Measurements from ENCODE around the gene TSKS.
A peak's percentile ranks its signal among the peaks of the same experiment; 100 is the strongest.

The TSKS gene

DNA sequence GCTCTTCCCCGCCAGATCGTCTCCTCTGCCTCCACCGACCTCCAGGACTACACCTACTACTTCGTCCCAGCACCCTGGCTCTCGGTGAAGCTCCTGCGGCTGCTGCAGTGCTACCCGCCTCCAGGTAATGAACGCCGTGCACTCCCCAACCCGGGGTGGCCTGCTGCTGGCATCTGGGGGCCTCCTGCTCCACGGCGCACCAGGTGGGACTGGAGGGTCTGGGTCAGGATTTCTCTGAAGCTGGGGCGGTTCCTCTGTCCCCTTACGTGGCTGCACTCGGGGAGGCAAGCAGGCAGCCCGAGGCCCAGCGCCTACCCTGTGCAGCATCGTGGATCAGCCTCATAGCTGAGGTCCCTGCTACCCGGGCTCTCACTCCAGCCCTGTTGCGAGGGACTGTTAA, 32.5 kb upstream of the TSKS start:
- TF ChIP-seq, protein P1, sequence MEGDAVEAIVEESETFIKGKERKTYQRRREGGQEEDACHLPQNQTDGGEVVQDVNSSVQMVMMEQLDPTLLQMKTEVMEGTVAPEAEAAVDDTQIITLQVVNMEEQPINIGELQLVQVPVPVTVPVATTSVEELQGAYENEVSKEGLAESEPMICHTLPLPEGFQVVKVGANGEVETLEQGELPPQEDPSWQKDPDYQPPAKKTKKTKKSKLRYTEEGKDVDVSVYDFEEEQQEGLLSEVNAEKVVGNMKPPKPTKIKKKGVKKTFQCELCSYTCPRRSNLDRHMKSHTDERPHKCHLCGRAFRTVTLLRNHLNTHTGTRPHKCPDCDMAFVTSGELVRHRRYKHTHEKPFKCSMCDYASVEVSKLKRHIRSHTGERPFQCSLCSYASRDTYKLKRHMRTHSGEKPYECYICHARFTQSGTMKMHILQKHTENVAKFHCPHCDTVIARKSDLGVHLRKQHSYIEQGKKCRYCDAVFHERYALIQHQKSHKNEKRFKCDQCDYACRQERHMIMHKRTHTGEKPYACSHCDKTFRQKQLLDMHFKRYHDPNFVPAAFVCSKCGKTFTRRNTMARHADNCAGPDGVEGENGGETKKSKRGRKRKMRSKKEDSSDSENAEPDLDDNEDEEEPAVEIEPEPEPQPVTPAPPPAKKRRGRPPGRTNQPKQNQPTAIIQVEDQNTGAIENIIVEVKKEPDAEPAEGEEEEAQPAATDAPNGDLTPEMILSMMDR (IDR thresholded peaks at IDR 0.05; ENCODE audit: insufficient read depth, low read depth, low read length, missing control alignments): no peak

DNA sequence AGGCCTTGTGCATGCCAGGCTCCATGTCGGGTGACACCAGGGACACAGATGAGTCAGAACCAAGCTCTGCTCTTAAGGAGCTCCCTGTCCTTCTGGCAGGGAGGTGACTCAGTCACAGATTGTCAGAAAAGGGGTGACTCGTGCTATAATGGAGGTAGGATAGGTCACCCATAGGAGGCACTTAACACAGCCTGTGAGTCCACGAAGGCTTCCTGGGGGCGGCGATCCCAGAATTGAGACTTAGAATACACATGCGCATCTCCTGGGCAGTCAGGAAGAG, 30.4 kb upstream of the TSKS start:
- peak; percentile 47 for DNase-seq (ENCODE audit: low read depth)

More for the DNA sequence above, 32.5 kb upstream of the TSKS start:
- H3K4me3 ChIP-seq (ENCODE audit: low read length): no peak overlapping the region
- DNase-seq (ENCODE audit: low read depth): no peak

DNA sequence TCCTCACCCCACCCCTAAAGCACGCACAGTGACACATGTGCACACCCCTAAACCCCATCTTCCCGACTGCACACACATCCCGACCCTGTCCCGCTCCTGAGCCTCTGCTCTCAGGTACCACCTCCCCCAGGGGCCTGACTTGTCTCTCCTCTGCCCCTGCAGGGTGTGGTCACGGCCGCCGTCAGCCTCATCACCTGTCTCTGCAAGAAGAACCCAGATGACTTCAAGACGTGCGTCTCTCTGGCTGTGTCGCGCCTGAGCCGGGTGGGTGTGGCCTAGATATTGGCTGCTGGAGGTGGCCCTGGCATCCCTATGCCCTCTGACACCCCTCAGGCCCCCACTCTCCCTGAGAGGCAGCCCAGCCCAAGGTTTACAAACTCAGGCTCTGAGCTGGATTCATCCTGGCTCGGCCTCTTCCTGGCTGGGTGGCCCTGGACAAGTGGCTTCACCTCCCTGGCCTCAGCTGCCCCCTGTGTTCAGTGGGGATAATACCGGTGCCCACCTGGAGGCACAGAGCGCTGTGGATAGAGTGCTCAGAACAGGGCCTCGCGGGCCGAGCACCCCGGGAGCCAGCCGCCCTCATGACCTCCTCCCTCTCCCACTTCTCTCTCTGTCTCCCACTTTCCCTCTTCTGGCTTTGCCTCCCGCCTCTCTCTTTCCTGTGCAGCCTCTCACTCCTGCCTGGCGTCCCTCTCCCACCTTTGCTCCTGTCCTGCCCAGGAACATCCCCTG, 29.9 kb upstream of the TSKS start:
- no peak overlapping the region for H3K4me3 ChIP-seq (ENCODE audit: low read length)
- no peak for DNase-seq (ENCODE audit: low read depth)
- TF ChIP-seq, protein P1 (IDR thresholded peaks at IDR 0.05; ENCODE audit: insufficient read depth, low read depth, low read length, missing control alignments): no peak

More for the DNA sequence above, 30.4 kb upstream of the TSKS start:
- TF ChIP-seq, protein P1 (IDR thresholded peaks at IDR 0.05; ENCODE audit: insufficient read depth, low read depth, low read length, missing control alignments): no peak
- H3K4me3 ChIP-seq (ENCODE audit: low read length): no peak overlapping the region

DNA sequence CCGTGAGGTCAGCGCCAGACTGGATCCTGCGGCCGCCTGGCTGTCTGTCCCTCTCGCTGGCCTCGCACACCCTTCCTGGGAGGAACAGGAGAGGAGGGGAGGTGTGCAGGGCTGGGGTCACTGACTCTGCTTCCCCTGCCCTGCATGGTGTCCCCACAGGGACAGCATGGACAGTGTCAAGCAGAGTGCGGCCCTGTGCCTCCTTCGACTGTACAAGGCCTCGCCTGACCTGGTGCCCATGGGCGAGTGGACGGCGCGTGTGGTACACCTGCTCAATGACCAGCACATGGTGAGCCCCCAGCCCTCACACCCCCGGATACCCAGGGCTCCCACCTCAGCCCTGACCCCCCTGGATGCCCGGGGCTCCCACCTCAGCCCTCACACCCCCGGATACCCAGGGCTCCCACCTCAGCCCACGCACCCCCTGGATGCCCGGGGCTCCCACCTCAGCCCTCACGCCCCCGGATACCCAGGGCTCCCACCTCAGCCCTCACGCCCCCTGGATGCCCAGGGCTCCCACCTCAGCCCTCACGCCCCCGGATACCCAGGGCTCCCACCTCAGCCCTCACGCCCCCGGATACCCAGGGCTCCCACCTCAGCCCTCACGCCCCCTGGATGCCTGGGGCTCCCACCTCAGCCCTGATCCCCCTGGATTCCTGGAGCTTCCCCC, 28.8 kb upstream of the TSKS start:
- H3K4me3 ChIP-seq (ENCODE audit: low read length): no peak overlapping the region
- TF ChIP-seq, protein P1 (IDR thresholded peaks at IDR 0.05; ENCODE audit: insufficient read depth, low read depth, low read length, missing control alignments): no peak
- DNase-seq (ENCODE audit: low read depth): no peak

DNA sequence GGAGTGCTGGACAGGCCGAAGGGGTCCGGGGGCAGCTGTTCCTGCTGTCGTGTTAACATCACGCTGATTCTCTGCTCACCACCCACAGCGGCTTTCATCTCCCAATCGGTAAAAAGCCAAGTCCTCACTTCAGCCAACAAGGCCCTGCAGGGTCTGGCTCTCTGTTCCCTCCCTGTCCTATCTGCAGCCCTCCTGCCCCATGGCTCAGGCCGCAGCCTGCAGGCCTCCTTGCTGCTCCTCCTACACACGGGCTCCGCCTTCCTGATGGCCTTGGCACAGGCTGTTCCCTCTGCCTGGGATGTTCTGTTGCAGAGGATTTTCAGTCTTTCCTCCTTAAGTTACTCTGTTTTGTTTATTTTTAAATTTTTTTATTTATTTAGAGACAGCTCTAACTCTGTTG, 27.8 kb upstream of the TSKS start:
- TF ChIP-seq, protein P1 (IDR thresholded peaks at IDR 0.05; ENCODE audit: insufficient read depth, low read depth, low read length, missing control alignments): no peak
- no peak overlapping the region for H3K4me3 ChIP-seq (ENCODE audit: low read length)
- no peak for DNase-seq (ENCODE audit: low read depth)

DNA sequence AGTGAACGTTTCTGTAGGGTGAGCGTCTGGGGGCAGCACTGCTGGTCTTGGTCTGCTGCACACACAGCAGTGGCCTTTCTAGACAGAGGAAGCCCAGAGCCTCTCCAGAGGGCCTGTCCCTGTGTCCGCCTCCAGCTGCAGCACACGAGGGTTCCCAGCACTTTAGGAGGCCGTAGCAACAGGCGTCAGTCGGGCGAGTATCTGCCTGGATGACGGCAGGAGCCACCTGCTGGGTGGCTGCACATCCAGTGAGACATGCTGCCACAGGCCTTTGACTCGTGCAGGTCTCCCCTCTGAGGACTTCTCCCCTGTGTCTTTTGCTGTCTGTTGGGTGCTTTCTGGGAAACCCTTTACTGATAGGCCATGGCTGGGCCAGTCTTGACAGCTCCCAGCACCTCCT, 25.8 kb upstream of the TSKS start:
- no peak overlapping the region for H3K4me3 ChIP-seq (ENCODE audit: low read length)
- DNase-seq (ENCODE audit: low read depth): no peak
- TF ChIP-seq, protein P1 (IDR thresholded peaks at IDR 0.05; ENCODE audit: insufficient read depth, low read depth, low read length, missing control alignments): no peak

DNA sequence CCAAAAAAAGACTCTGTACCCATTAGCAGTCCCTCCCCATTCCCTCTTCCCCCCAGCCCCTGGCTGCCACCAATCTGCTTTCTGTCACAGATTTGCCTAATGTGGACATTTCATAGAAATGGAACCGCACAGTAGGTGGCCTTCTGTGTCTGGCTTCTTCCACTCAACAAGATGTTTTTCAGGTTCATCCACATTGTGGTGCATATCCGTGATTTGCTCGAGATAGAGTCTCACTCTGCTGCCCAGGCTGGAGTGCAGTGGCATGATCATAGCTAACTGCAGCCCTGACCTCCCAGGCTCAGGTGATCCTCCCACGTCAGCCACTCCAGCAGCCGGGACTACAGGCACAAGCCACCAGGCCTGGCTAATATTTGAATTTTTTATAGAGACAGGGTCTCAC, 24.6 kb upstream of the TSKS start:
- no peak for DNase-seq (ENCODE audit: low read depth)
- TF ChIP-seq, protein P1 (IDR thresholded peaks at IDR 0.05; ENCODE audit: insufficient read depth, low read depth, low read length, missing control alignments): no peak
- no peak overlapping the region for H3K4me3 ChIP-seq (ENCODE audit: low read length)
